Raji (cell line): Measurements from ENCODE around the gene RER1.

Source experiments
- POLR2A ChIP-seq: IDR thresholded peaks from 2 replicates; pipeline ENCODE4 v1.6.1; 2011; ENCODE audit warnings: low read depth, low read length, control low read depth; ENCODE audit not compliant: insufficient read depth

Gene RER1

DNA sequence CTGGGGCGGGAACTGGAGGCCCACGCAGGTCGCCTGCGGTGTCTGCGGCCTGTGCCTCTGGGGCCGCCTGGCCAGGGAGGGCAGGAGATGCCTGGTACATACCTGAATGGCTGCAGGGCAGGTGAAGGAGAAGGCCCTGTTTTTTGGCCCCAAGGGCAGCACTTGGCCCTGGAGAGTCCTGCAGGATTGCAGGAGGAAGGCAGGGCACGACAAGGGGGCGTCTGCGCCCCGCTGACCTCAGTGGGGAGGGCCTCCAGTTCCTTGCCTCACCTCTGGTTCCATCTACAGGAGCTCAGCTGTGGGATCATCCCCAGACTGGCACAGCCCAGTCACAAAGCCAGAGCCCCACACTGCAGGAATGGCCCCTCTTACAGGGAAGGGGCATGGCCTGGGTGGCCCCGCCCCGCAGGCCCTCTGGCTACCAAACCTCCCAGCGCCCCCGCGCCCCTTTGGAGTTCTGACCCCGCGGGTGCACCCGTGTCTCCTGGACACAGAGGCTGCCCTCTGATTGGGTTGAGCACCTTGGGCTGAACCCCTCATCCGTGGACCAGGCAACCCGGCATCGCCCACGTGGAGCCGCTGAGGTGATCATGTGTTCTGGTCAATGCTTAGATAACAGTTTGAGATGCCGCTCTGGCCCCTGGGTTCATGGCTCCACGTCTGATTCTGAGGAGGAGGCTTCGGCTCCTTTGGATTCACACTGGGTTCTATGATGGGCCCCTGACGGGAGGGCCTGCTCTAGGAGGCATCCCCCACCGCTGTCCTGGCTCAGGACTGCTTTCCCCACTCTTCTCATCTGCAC lies 22.1 kb downstream of the RER1 start:
- peak; percentile 65 for TF ChIP-seq POLR2A

DNA sequence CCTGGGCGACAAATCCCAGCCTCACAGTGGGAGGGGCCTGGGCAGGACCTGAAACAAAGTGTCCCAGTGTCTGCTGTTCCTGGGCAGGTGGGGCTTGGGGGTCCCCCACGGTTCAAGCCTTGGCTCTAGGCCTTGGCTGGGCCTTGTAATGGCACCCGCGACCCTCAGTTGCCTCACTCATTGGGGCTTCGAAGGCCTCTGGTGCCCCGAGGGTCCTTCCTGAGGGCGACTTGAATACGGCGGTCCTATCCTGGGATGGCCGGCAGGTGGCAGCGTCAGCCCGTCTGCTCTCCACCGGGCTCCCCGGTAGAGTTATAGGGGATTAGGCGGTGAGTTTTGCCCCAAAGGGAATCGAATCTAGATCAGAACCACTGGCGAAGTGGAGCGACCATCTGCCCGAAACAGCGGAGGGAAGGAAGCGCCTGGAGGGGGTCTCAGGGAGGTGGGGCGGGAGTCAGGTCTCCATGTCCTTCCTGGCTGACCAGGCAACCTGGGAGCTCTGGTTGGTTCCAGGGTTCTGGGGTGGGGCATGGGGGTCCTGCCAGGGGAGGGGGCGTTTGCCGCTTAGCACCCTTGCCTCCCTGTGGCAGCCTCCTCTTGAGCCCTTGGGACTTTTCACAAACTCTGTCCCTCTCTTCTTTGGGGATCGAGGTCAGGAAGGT lies 22.8 kb downstream of the RER1 start:
- TF ChIP-seq POLR2A: peak; percentile 67; the same call in 1 of the 2 replicates

DNA sequence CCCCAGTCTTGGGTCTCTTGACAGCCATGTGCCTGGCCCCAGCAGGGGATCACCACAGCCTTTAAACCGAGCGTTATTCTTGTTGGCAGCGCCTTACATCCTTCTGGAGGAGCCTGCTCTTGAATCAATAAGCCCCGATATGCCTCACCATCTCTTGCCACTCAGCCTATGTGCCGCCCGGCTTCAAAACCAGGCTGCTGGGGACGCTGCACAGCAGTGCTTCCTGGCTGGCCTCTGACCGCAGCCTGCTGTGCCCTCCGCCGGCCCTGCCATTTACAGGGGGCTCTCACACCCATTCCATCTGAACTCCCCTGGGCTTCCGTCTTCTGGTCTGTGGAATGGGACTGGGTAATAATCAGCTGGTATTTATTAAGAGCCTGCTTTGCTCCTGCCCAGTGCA lies 23.7 kb downstream of the RER1 start:
- no peak for TF ChIP-seq POLR2A

DNA sequence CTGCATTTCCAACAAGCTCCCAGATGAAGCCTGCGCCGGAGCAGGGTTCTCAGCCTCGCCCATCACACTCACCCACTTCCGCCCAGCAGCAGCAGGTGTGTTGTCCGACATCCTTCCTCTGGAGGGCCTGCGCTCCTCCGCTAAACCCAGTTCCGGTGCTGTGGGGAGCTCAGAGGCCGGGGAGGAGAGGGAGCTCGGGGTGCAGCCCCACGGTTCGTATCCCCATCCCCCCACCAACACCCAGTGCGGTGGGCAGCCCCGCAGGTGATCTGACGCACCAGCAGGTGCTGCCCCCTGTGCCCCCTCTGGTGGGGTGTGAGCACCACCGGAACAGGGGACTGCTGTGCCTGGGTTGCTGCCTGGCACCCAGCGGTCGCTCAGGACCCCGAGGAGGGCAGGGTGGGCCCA lies 24.2 kb downstream of the RER1 start:
- no peak for TF ChIP-seq POLR2A

DNA sequence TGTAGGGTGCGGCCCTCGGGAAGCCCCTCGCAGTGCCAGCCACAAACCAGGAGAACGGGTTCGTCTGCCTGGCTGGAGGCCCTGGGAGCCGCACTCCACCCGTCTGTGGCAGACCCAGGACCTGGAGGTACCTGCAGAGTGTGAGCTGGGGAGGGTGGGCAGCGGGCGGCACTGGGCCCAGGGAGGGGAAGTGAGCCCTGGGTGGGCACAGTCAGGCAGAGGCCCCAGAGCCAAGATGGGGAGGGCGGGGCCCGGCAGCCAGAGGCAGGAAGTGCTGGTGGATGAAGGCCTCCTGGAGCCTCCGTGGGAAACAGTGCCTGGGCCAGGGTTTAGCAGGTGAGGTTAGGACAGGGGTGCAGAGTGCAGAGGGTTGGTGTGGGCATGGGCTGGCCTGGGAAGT lies 24.8 kb downstream of the RER1 start:
- peak; percentile 42 for TF ChIP-seq POLR2A

DNA sequence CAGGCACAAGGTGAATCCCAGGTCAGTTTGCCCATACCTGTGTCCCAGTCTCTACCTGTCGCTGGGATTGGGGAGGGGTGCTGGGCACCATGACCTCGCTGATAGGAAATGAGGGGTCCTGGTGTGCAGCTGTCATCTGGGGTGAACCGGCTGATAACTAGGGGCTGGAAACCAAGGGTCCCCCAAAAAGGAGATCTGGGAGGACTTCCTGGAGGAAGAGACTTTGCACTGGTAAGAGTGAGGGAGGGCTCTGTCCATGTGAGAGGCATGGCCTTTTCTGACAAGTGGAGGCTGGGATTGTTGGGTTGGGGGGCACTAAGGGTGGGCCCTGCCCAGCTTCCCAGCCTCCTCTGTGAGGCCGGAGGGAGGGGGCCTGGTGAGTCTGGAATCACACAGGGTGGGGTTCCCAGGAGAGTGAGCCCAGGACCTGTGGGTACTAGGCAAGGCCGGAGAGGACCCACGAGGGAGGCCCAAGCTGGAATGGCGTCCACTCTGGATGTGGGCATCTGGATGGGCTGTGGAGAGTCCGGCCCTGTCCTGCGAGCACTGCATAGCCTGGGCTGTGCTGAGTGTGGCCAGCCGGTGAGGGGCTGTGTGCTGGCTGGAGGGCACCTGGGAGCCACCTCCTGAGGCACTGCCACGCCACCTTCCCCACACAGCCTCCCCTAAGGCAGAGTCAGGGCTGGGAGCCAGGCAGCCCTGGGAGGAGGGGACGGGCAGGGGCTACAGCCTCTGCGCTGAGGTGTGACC lies 25.6 kb downstream of the RER1 start:
- no peak; the same call in 1 of the 2 replicates for TF ChIP-seq POLR2A

DNA sequence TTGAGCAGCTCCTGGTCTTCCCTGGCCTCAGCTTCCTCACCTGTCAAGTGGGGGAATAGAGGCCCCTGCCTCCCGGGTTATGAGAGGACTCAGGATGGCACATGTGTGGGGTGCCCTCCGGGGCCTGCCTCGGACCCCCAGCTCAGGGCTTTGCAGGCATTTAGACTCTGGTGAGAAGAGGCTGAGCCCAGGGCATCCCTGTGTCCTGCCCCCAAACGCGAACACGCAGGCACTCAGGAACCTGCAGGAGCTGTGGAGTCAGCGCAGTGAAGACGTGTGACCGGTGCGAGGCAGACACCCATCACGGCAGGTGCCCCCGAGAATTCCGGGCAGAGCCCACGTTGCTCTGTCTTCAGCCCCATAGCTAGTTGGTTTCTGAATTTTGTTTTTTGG lies 26.2 kb downstream of the RER1 start:
- TF ChIP-seq POLR2A: no peak

DNA sequence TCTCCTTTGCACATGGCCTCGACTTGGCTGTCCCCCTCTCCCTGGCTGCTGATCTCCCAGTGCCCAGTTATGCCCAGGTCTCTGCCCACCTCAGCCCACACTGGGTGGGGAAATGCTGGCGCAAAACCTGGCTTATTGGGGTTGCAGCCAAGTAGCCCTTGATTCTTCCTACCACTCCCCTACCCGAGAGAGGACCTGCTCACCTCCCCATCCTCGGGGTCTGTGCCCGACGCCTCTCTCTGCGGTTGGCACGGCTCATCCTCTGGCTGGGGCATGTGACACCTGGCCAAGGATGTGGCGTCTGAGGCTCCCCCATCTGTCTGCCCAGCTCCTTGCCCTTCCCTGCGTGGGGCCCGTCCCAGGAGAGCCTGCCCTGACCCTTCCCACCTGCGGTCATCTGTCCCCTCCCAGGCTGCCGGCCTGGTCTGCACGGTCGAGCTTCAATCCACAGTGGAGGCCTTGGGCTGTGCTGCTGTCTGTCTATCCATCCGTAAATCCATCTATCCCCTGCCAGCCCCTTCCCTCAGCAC lies 27.2 kb downstream of the RER1 start:
- no peak; the same call in 1 of the 2 replicates for TF ChIP-seq POLR2A

DNA sequence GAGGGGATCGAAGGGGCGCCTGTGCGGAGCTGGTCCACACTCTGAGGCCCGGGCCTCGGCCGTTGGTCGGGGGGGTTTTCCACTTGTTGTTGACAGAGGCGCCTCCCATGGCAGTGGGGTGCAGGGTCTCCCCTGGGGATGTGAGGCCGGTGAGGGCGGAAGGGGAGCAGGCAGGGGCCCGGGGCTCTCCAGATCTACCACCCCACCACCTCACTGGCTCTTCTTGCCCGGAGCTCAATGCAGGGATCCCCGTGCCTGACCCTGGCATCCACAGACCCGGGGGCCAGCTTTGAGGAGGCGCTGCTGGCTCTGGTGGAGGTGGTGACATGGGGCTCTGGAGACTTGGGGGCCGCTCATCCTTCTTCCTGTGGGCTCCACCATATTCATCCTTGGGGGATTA lies 27.8 kb downstream of the RER1 start:
- TF ChIP-seq POLR2A: no peak; the same call in 1 of the 2 replicates

DNA sequence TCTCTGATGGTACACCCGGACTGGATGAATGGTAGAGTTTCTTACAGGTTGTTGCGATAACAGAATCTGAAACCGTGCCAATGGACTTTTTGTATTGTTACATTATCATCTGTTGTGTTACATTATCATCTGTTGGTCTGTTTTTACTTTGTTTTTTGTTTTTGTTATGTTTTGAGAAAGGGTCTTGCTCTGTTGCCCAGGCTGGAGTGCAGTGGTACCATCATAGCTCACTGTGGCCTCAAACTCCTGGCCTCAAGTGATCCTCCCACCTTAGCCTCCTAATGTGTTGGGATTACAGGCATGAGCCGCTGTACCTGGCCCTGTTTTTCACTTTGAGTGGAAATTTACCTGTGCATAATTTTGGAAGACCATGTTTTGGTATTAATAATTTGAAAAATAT lies 30.9 kb downstream of the RER1 start:
- TF ChIP-seq POLR2A: no peak

DNA sequence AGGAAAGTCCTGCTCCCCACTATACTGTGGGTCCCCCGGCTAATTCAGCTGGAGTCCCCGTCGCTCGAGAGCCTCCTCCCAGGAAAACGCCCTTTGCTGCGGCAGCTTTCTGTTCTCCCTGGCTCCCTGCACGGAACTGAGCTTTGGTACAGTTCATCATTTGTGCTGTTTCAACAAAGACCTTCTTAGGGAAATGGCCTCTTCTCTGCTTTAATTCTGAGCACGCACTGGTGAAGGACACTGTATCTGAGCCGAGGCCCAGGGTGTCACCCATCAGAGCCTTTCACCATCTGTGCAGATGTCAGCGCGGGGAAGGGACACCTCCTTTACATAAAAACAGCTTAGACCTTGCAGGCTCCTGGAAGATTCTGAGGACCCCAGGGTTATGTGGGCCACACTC lies 34.3 kb downstream of the RER1 start:
- TF ChIP-seq POLR2A: no peak

DNA sequence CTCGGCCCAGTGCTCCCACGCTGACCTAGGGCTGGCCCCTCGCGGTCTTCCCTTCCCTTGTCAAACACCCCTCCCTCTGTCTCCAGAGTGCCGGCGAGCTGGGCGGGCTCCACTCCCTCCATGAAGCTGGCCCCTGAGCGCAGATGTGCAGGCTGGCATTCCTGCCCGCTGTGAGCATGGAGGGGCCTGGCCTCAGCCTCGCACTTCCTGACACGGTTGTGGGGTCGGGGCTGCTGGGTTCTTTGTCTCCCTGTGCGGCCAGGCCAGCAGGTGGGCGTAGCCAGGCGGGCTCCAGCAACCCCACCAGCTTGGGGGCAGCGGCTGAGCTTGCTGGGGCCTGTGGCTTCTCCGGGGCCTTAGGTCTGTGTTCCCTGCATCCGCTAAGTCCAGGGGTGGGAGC lies 34.9 kb downstream of the RER1 start:
- no peak for TF ChIP-seq POLR2A

DNA sequence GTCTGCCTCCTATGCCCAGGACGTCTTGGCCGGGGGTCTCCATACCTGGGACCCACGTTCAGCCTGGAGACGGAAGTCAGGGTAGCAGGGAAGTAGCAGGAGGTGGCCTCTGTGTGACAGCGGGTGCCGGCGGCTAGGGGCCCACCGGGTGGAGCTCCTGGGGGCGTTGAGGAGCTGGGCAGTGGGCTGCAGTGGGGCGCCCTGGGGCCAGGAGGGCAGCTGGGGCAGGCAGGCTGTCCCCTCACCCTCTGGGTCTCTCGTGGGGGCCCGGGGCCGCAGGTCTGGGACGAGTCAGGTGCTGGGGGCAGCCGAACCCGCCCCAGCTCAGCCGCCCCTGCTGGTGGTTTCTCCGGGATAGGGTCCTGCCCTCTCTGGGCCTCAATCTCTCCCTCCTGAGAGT lies 35.4 kb downstream of the RER1 start:
- no peak for TF ChIP-seq POLR2A

DNA sequence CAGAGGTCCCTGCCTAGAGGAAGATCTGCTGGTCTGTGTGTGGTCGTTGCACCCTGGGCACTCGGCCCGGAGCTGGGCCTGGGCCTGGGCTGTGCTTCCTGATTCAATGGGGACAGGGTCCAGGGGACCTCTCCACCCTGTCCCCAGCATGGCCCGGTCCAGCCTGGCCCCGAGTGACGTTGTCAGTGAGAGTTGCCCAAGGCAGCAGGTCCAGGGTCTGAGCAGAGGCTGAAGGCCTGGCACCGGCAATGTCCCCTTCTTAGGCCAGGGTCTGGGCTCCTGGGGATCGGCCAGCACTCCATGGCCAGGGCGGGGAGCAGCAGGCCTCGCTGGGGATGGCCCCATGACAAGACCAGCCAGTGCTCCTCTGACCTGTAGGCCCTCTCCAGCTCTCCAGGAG lies 36.3 kb downstream of the RER1 start:
- TF ChIP-seq POLR2A: no peak

DNA sequence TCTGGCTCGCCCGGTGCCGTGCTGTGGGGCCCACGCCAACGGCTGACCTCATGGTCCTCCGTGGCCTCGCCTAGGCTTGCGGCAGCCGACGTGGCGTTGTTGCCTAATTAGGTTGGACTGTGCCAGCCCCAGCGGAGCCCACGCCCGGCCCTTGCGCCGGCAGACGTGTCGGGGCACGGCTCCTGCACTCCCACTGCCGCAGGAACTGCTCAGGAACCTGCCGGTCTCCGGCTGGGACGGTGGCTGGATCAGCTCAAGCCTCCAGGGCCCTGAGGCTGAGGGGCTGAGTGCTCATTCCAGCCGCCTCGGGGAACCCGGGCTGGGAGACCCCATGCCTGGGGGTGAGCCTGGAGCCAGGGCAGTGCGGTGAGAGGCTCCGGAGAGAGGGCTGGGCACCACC lies 36.8 kb downstream of the RER1 start:
- TF ChIP-seq POLR2A: no peak
